Testis (tissue), 2 donors: ENCODE results near the gene B4GALNT1.

Experiments used
- POLR2A ChIP-seq: fragments of 450-650 bp; IDR thresholded peaks from one replicate; pipeline ENCODE4 v1.6.1; 2017; ENCODE audit warnings: antibody characterized with exemption, mild to moderate bottlenecking, moderate library complexity
- TF ChIP-seq, protein P1 (sequence below), 3 experiments: fragments of 450-650 bp in 2 of 3; fragments of 200-600 bp in 1 of 3; sonication (generic) in 1 of 3; IDR thresholded peaks; one replicate each; pipeline ENCODE4 v1.5.1; 2016 to 2019; ENCODE audit warnings: antibody characterized with exemption in 3 of 3, mild to moderate bottlenecking in 2 of 3, moderate library complexity in 1 of 3

DNA sequence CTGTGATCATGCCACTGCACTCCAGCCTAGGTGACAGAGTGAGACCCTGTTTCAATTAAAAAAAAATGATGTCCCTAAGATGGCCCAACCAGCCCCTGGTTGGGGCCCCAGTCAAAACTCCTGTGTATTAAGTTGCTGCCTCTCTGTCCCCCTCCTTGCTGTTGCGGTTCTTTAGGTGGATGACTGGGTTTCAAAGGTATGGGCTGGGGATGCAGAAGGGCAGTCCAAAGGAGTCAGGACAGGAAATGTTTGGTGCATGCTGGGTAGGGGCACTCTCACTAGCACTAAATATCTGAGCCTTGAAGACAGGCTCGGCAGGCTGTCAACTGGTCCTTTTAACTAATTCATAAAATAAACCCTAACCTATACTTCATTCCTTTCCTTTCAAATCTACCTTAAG is 54.0 kb downstream of the B4GALNT1 start:
- TF ChIP-seq, protein P1, sequence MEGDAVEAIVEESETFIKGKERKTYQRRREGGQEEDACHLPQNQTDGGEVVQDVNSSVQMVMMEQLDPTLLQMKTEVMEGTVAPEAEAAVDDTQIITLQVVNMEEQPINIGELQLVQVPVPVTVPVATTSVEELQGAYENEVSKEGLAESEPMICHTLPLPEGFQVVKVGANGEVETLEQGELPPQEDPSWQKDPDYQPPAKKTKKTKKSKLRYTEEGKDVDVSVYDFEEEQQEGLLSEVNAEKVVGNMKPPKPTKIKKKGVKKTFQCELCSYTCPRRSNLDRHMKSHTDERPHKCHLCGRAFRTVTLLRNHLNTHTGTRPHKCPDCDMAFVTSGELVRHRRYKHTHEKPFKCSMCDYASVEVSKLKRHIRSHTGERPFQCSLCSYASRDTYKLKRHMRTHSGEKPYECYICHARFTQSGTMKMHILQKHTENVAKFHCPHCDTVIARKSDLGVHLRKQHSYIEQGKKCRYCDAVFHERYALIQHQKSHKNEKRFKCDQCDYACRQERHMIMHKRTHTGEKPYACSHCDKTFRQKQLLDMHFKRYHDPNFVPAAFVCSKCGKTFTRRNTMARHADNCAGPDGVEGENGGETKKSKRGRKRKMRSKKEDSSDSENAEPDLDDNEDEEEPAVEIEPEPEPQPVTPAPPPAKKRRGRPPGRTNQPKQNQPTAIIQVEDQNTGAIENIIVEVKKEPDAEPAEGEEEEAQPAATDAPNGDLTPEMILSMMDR (IDR thresholded peaks at IDR 0.05) = no peak
- no peak for TF ChIP-seq POLR2A
